GM21515 (cell line): Measurements from ENCODE around the gene GKN1.

Source experiments
- ATAC-seq: cut with Tn5 transposase; IDR thresholded peaks from one replicate; pipeline ENCODE4 v1.9.1; 2021; ENCODE audit not compliant: unreplicated experiment

Gene GKN1

GRCh38 chr2:68959001-68959400, 15.4 kb upstream of the GKN1 start:
- ATAC-seq = no peak

- no peak for ATAC-seq
Observed at GRCh38 chr2:68961380-68961779, 13.1 kb upstream of the GKN1 start.

GRCh38 chr2:68964282-68964681, 10.2 kb upstream of the GKN1 start:
- ATAC-seq = no peak

- no peak for ATAC-seq
Observed at GRCh38 chr2:68968221-68968620, 6.2 kb upstream of the GKN1 start.

- no peak for ATAC-seq
Observed at GRCh38 chr2:68969736-68970490, 4.5 kb upstream of the GKN1 start.

DNA sequence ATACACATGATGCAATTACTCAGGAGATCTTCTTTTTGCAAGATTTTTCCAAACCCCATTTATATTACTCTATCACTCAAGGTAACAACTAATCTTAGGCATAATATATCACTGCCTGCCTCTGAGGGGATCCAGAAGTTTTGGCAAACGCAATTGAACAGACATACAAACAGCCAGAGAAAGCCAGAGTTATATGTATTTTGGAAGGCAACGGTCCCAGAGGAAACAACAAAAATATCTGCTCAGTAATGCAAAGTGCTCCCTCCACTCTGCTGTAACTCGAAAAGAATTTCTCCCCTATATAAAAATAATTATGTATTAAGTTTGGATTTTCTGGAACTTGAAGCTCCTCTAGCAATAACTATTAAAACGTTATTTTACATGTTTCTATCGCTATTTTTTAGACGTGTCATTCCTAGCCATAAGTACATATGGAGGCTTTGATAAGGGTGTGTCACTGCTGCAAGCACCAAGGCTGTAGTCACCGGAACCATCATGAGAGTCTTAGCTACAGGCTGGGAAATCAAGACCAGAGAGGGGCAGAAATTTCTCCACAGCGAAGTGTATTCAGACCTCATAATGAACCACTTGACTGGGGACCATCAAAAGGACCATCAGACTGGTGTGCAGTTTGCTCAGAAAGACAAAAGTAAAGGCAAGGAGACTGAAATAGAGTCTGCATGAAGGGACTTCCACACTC, 3.7 kb upstream of the GKN1 start:
- no peak for ATAC-seq

- ATAC-seq = no peak
Observed at GRCh38 chr2:68971591-68972231, 2.7 kb upstream of the GKN1 start.

DNA sequence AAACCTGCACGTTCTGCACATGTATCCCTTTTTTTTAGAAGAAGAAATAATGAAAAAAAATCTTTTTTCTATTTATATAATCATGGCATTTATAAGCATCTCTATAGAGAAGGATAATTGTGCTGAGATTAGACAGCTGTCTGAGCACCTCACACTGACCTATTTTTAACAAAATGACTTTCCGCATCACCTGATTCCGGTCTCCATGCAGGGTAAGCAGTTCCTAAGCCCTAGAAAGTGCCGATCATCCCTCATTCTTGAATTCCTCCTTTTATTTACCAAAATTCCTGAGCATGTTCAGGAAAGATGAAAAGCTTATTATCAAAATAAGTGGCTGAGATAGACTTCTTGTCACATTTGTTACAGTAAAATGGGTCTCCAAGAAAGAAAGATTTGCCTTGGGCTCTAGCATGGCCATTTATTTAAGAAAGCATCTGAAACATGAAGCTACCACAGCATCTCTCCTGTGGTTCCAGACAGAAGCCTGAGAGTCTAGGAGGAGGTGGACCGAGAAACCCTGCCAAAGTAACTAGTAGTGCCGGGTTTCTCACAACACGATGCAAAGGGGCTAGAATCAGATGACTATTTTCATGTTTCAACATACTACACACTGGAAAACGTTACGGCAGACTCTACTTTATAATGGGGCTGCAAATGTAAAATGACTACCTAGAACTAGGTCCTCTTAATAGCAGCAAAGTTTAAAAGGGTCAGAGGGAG, 670 bp downstream of the GKN1 start:
- no peak for ATAC-seq

DNA sequence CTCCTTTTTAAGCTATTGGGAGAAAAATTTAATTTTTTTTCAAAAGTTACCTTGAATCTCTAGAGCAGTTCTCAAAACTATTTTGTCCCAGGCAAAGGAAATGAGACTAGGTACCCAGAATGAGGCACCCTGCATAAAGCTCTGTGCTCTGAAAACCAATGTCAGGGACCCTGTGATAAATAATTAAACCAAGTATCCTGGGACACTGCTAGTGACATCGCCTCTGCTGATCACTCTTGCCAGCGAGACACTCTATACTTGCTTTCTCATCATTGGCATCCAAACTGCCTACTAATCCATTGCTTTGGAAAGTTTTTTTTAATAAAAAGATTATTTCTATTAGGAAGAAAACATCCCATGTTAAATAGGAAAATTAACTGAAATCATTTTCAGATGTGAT, 1.4 kb downstream of the GKN1 start:
- no peak for ATAC-seq

DNA sequence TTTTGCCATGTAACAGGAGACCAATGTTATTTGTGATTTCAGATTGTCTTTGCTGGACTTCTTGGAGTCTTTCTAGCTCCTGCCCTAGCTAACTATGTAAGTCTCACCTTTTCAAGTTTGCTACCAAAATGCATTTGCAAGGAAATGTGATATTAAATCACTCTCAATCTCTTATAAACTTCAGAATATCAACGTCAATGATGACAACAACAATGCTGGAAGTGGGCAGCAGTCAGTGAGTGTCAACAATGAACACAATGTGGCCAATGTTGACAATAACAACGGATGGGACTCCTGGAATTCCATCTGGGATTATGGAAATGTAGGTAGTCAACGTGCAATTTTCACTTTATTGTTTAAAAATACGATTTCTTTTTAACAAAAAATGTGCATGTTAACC, 3.0 kb downstream of the GKN1 start:
- ATAC-seq = no peak

GRCh38 chr2:68978098-68978497, 3.7 kb downstream of the GKN1 start:
- ATAC-seq = no peak

DNA sequence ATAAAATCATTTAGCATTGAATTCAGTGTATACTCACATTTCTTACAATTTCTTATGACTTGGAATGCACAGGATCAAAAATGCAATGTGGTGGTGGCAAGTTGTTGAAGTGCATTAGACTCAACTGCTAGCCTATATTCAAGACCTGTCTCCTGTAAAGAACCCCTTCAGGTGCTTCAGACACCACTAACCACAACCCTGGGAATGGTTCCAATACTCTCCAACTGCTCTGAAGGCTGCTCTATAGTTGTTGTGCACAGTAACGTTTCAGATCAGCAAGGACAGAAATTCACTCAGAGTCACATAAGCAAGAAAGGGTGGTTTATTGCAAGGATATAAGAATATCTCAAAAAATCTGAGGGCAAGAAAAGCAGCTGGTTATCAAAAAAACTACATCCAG, 6.5 kb downstream of the GKN1 start:
- ATAC-seq = no peak

GRCh38 chr2:68987021-68987503, 12.6 kb downstream of the GKN1 start:
- ATAC-seq = no peak

DNA sequence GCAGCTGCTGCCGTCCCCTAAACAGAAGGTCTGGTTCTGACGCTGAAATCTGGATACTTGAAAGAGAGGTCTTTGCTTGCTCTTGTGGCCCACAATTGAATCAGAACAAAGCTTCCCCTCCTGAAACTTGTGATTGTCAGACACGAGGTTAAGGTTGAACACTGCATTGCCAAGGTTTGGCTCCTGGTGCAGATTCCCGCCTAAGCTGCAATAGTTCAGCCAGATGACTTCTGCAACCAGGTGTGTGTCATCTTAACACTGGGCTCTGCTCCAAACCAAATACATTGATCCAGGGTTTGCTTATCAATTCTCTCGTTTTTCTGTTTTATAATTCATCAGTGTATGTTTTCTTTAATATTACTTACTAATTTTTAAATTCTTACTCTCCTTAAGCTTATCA, 14.6 kb downstream of the GKN1 start:
- ATAC-seq = no peak

GRCh38 chr2:68992341-68992740, 17.9 kb downstream of the GKN1 start:
- ATAC-seq = no peak

GRCh38 chr2:68992933-68993332, 18.5 kb downstream of the GKN1 start:
- ATAC-seq = no peak

GRCh38 chr2:68993660-68994059, 19.2 kb downstream of the GKN1 start:
- ATAC-seq = no peak

GRCh38 chr2:68994864-68995263, 20.4 kb downstream of the GKN1 start:
- ATAC-seq = no peak

DNA sequence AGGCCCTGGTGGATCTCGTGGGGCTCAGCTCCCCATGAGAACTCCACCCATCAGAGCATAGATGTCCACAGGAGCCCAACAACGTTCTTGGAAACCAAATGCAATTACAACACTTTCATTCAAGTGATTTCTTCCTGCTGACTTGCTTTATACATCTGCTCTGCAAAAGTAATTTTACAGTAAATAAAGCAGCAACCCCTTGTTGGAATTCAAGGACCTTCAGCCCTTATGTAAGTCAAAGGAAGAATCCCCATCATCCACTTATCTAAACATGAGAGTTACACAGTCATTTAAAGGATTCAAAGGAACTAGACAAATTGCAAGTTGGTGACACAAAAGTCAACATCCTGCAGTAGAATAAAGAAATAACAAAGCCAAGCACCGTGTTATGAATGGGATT, 21.5 kb downstream of the GKN1 start:
- ATAC-seq = no peak

DNA sequence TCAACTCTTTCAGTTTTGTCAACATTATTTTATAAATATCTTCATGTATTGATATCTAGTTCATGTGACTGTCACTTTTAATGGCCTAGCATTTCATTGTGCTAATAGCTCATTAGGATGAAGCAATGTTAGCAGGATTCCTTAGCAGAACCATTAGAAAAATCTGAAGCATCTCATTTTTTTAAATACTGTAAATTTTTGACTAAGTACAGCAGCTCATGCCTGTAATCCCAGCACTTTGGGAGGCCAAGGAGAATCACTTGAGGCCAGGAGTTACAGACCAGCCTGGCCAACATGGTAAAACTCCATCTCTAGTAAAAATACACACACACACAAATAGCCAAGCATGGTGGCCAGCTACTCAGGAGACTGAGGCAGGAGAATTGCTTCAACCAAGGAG, 23.0 kb downstream of the GKN1 start:
- no peak for ATAC-seq

DNA sequence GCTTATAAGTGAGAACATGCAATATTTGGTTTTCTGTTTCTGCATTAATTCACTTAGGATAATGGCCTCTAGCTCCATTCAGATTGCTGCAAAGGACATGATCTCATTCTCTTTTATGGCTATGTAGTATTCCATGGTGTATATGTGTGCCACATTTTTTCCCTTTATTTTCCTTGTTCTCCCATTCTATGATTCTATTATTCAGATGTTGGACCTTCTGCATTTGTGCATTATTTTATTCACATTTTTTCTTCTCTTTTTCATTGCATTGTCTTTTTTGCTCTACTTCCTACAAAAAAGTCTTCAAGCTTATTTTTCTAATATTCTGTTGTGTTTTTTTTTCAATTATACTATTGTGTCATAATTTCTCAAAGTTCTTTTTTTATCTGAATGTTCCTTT, 27.4 kb downstream of the GKN1 start:
- ATAC-seq = no peak
